Germinal center (tissue), 1 donor: Measurements from ENCODE around the gene SPO11.
A peak's percentile ranks its signal among the peaks of the same experiment; 100 is the strongest.

Source experiments
- DNase-seq: peaks from one replicate; pipeline ENCODE4 v3.0.0; 2012; ENCODE audit warnings: mixed read lengths, low spot score

The SPO11 gene

GRCh38 chr20:57329608-57330221, at the start of gene SPO11:
TSS of gene SPO11 (plus strand) at chr20:57329803. CDS start at chr20:57329868, 65 bp downstream.
- peak; percentile 28 for DNase-seq

- no peak for DNase-seq
Observed at GRCh38 chr20:57280221-57280620, 49.4 kb upstream of the SPO11 start.

- DNase-seq, result no peak
Observed at GRCh38 chr20:57281900-57282299, 47.7 kb upstream of the SPO11 start.

GRCh38 chr20:57282670-57283361, 46.8 kb upstream of the SPO11 start:
- DNase-seq, result no peak

- no peak for DNase-seq
Observed at GRCh38 chr20:57283860-57284259, 45.7 kb upstream of the SPO11 start.

GRCh38 chr20:57287007-57287880, 42.4 kb upstream of the SPO11 start:
- DNase-seq, result no peak

- DNase-seq, result no peak
Observed at GRCh38 chr20:57287901-57288300, 41.7 kb upstream of the SPO11 start.

GRCh38 chr20:57288651-57289277, 40.8 kb upstream of the SPO11 start:
- DNase-seq, result no peak

GRCh38 chr20:57289391-57290177, 40.0 kb upstream of the SPO11 start:
- no peak for DNase-seq

GRCh38 chr20:57290178-57290484, 39.5 kb upstream of the SPO11 start:
- no peak for DNase-seq

- DNase-seq, result no peak
Observed at GRCh38 chr20:57291003-57291402, 38.6 kb upstream of the SPO11 start.

GRCh38 chr20:57291694-57292093, 37.9 kb upstream of the SPO11 start:
- no peak for DNase-seq

GRCh38 chr20:57292611-57293010, 37.0 kb upstream of the SPO11 start:
- DNase-seq, result no peak

GRCh38 chr20:57293995-57294394, 35.6 kb upstream of the SPO11 start:
- DNase-seq, result no peak

- no peak for DNase-seq
Observed at GRCh38 chr20:57294550-57294949, 35.1 kb upstream of the SPO11 start.

- no peak for DNase-seq
Observed at GRCh38 chr20:57298457-57298856, 31.1 kb upstream of the SPO11 start.

GRCh38 chr20:57301026-57301425, 28.6 kb upstream of the SPO11 start:
- DNase-seq, result no peak

GRCh38 chr20:57306747-57307146, 22.9 kb upstream of the SPO11 start:
- DNase-seq, result no peak

- DNase-seq, result no peak
Observed at GRCh38 chr20:57308451-57309271, 20.9 kb upstream of the SPO11 start.

GRCh38 chr20:57309544-57310115, 20.0 kb upstream of the SPO11 start:
- no peak for DNase-seq
